Ishikawa (cell line): ENCODE results near the gene TMED4.

Experiments used
- CEBPB ChIP-seq: IDR thresholded peaks from 2 replicates; pipeline ENCODE4 v1.6.1; 2012
- CREB1 ChIP-seq: IDR thresholded peaks from 2 replicates; pipeline ENCODE4 v1.6.1; 2012; ENCODE audit warnings: low read depth
- EGR1 ChIP-seq: IDR thresholded peaks from 2 replicates; pipeline ENCODE4 v1.6.1; 2012
- EP300 ChIP-seq: IDR thresholded peaks from 2 replicates; pipeline ENCODE4 v1.6.1; 2012; ENCODE audit warnings: borderline replicate concordance
- FOXM1 ChIP-seq: IDR thresholded peaks from 2 replicates; pipeline ENCODE4 v1.6.1; 2012; ENCODE audit warnings: low read depth, borderline replicate concordance
- NFIC ChIP-seq: IDR thresholded peaks from 2 replicates; pipeline ENCODE4 v1.6.1; 2012
- RAD21 ChIP-seq: IDR thresholded peaks from 2 replicates; pipeline ENCODE4 v1.6.1; 2012; ENCODE audit warnings: low read depth
- TAF1 ChIP-seq: IDR thresholded peaks from 2 replicates; pipeline ENCODE4 v1.6.1; 2012; ENCODE audit warnings: low read depth, mild to moderate bottlenecking
- TCF12 ChIP-seq: IDR thresholded peaks from 2 replicates; pipeline ENCODE4 v1.6.1; 2012; ENCODE audit warnings: low read depth
- TEAD4 ChIP-seq: IDR thresholded peaks from 2 replicates; pipeline ENCODE4 v1.6.1; 2012
- YY1 ChIP-seq: IDR thresholded peaks from 2 replicates; pipeline ENCODE4 v1.6.1; 2012; ENCODE audit warnings: low read depth
- TF ChIP-seq, protein P1 (sequence below): IDR thresholded peaks from 2 replicates; pipeline ENCODE4 v1.6.1; 2012; ENCODE audit warnings: low read depth, mild to moderate bottlenecking
- TF ChIP-seq, protein P2 (sequence below): IDR thresholded peaks from 2 replicates; pipeline ENCODE4 v1.6.1; 2012

DNA sequence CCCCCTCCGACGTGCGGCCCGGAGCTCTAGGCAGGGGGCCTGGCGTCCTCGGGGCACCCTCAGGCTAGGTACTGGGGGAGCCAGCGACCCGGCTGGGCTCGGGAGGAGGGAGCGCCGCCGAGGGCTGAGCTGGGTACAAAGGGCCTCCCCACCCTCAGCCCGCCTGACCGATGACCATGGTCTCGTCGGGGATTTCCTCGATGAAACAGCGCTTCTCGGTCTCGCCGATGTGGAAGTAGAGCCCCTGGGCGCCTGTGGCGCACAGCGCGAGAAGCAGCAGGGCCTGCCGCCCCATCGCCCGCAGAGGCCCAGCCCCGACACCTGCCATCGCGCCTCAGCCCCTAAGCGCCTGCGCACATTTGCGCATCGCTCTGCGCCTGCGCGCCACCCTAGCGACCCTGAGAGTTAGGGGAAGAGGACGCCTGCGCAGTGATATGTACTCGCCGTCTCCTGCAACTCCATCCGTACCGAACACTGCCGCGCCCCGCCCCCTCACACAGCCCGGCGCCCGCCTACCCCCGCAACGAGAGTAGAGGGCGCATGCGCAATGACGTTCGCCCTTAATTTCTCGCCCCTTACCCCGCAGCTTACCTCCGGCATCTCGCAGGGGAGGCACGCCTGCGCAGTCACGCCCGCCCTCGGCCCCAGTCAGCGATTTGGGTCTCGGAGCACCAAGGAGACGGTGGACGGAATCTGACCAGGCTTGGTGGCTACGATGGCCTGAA is at the start of gene TMED4:
- TF ChIP-seq, protein P1, sequence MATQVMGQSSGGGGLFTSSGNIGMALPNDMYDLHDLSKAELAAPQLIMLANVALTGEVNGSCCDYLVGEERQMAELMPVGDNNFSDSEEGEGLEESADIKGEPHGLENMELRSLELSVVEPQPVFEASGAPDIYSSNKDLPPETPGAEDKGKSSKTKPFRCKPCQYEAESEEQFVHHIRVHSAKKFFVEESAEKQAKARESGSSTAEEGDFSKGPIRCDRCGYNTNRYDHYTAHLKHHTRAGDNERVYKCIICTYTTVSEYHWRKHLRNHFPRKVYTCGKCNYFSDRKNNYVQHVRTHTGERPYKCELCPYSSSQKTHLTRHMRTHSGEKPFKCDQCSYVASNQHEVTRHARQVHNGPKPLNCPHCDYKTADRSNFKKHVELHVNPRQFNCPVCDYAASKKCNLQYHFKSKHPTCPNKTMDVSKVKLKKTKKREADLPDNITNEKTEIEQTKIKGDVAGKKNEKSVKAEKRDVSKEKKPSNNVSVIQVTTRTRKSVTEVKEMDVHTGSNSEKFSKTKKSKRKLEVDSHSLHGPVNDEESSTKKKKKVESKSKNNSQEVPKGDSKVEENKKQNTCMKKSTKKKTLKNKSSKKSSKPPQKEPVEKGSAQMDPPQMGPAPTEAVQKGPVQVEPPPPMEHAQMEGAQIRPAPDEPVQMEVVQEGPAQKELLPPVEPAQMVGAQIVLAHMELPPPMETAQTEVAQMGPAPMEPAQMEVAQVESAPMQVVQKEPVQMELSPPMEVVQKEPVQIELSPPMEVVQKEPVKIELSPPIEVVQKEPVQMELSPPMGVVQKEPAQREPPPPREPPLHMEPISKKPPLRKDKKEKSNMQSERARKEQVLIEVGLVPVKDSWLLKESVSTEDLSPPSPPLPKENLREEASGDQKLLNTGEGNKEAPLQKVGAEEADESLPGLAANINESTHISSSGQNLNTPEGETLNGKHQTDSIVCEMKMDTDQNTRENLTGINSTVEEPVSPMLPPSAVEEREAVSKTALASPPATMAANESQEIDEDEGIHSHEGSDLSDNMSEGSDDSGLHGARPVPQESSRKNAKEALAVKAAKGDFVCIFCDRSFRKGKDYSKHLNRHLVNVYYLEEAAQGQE = no peak
- TF ChIP-seq EP300 = no peak
- TF ChIP-seq CREB1 = no peak
- peak; percentile 81 for TF ChIP-seq YY1
- no peak; the same call in 1 of the 2 replicates for TF ChIP-seq TEAD4
- 0 out of 2 replicates have a peak, but pooled peaks have one; percentile 8 for TF ChIP-seq NFIC
- TF ChIP-seq RAD21 = no peak
- TF ChIP-seq CEBPB = no peak
- peak; percentile 60; the same call in 1 of the 2 replicates for TF ChIP-seq EGR1
- no peak for TF ChIP-seq FOXM1
- TF ChIP-seq, protein P2, sequence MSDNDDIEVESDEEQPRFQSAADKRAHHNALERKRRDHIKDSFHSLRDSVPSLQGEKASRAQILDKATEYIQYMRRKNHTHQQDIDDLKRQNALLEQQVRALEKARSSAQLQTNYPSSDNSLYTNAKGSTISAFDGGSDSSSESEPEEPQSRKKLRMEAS = peak; percentile 60
- peak; percentile 69 for TF ChIP-seq TAF1
- peak; percentile 28; the same call in 1 of the 2 replicates for TF ChIP-seq TCF12
